Panc1 (cell line): ENCODE measurements around the gene CARM1. TPM values are rescaled to one million over a fixed set of nuclear protein-coding genes. Genes with fewer than 3 reads are reported as not detected.

ENCODE experiments used
- ATAC-seq: fragments of 200-7000 bp; cut with Tn5 transposase; 2 replicates; pipeline ENCODE4 v1.9.1; 2020; ENCODE audit warnings: mild to moderate bottlenecking, moderate library complexity
- BruUV-seq: library from RNA; stranded (reverse); fragments of 400-500 nt; replicated peaks from 2 replicates; lab custom pipeline; 2021; lab: Mats Ljungman, UMichigan
- CTCF ChIA-PET: fragments of 300-600 bp; sonication (Branson Sonifier 250); formaldehyde crosslinking; loops from one replicate; lab custom pipeline; 2022; ENCODE audit warnings: antibody characterized with exemption; lab: Charles Lee
- POLR2A ChIA-PET: fragments of 300-600 bp; sonication (Branson Sonifier 250); formaldehyde crosslinking; loops from one replicate; lab custom pipeline; 2022; ENCODE audit warnings: antibody characterized with exemption; lab: Charles Lee
- DNase-seq: peaks from one replicate; pipeline ENCODE4 v3.0.0-alpha.2; 2010; ENCODE audit warnings: low read depth, low spot score
- H3K27ac ChIP-seq: 2 replicates; pipeline ENCODE4 v1.5.1; 2011; ENCODE audit warnings: mild to moderate bottlenecking, low read length, inconsistent platforms
- H3K27me3 ChIP-seq: fragments of 200-500 bp; sonication (Bioruptor generic); 2 replicates; pipeline ENCODE4 v1.6.0; 2014; ENCODE audit warnings: low read length, inconsistent platforms; ENCODE audit not compliant: control insufficient read depth, insufficient read depth
- H3K36me3 ChIP-seq: fragments of 200-500 bp; sonication (Bioruptor generic); 2 replicates; pipeline ENCODE4 v1.5.1; 2014; ENCODE audit warnings: inconsistent platforms, mild to moderate bottlenecking, low read length, moderate library complexity; ENCODE audit not compliant: control insufficient read depth, insufficient read depth
- H3K4me1 ChIP-seq: 2 replicates; pipeline ENCODE4 v1.5.1; 2011; ENCODE audit warnings: inconsistent platforms, mild to moderate bottlenecking, low read length, moderate library complexity; ENCODE audit not compliant: control insufficient read depth, insufficient read depth
- H3K4me3 ChIP-seq, 2 experiments: 2 replicates each; pipeline ENCODE4 v1.5.1; 2011 to 2012; ENCODE audit warnings: low read depth in 2 of 2, low read length in 2 of 2, mild to moderate bottlenecking in 2 of 2, inconsistent platforms in 1 of 2, moderate library complexity in 1 of 2
- H3K9me3 ChIP-seq: fragments of 200-500 bp; sonication (Bioruptor generic); 2 replicates; pipeline ENCODE4 v1.5.1; 2014; ENCODE audit warnings: low read depth, mild to moderate bottlenecking, inconsistent platforms, low read length, moderate library complexity; ENCODE audit not compliant: control insufficient read depth, insufficient read depth
- CTCF ChIP-seq: fragments of 450-650 bp; IDR thresholded peaks from 2 replicates; pipeline ENCODE4 v1.5.1; 2017; ENCODE audit warnings: mild to moderate bottlenecking
- POLR2AphosphoS5 ChIP-seq: IDR thresholded peaks from 2 replicates; pipeline ENCODE4 v1.6.1; 2012; ENCODE audit warnings: mild to moderate bottlenecking, low read depth, low read length, moderate library complexity
- REST ChIP-seq, 2 experiments: IDR thresholded peaks; 2 replicates each; pipeline ENCODE4 v1.6.1; 2011 to 2012; ENCODE audit warnings: low read depth in 2 of 2, control low read depth in 1 of 2, low read length in 1 of 2, mild to moderate bottlenecking in 1 of 2, moderate library complexity in 1 of 2; ENCODE audit not compliant: insufficient read depth in 1 of 2
- SIN3A ChIP-seq: IDR thresholded peaks from 2 replicates; pipeline ENCODE4 v1.6.1; 2012; ENCODE audit warnings: low read depth, mild to moderate bottlenecking, low read length, moderate library complexity, borderline replicate concordance; ENCODE audit not compliant: insufficient read depth
- TCF7L2 ChIP-seq: IDR thresholded peaks from 2 replicates; pipeline ENCODE4 v1.6.1; 2011; ENCODE audit warnings: mild to moderate bottlenecking, low read depth, low read length, inconsistent platforms
- in situ Hi-C: cut with HindIII; loops from 2 replicates; pipeline ENCODE4 v1.10.0; 2016; ENCODE audit warnings: low sequenced_read_pairs, low pct_unique_long_range_greater_than_20kb
- intact Hi-C: fragments of 100-400 bp; cut with micrococcal nuclease; formaldehyde crosslinking; loops from one replicate; pipeline ENCODE4 v1.10.0; 2022; ENCODE audit not compliant: unreplicated experiment
- microRNA-seq: library from miRNA; unstranded; fragments of <30 nt; microRNA quantifications from one replicate; pipeline ENCODE4 v1.1.0, GENCODE V29; 2020; ENCODE audit not compliant: unreplicated experiment
- total RNA-seq: library from RNA; stranded (reverse); gene quantifications from one replicate; pipeline ENCODE4 v1.2.1, GENCODE V29; 2021; ENCODE audit not compliant: unreplicated experiment

Gene CARM1
- total RNA-seq, 1 experiment from 2014 or later = 44.9 TPM

GRCh38 chr19:10971107-10971726 lies 99.9 kb downstream of the CARM1 start:
- BruUV-seq = no TSS peak
- CTCF ChIA-PET = interaction anchor here (0.6 kb wide), 3 partner anchors 28 to 323 kb away, joined by 3 to 7 read pairs (median 5); no protein-coding TSS in a partner anchor
- intact Hi-C loops = no loop called here
- DNase-seq = no peak
- Histone ChIP-seq H3K4me3 (no peak overlapping the region), H3K9me3 (no peaks in the 10 kb centered on the region), H3K27me3 (no peaks in the 10 kb centered on the region), H3K4me1 (peaks cover 18% of the 10 kb centered on the region), H3K27ac (no peak overlapping the region), H3K36me3 (no peaks in the 10 kb centered on the region)
- TF ChIP-seq REST (IDR thresholded peaks at IDR 0.05; ENCODE audit: insufficient read depth in 1 of 2, low read depth in 2 of 2, low read length in 1 of 2) (no peak), TCF7L2 (no peak), POLR2AphosphoS5 (no peak), CTCF (no peak), SIN3A (no peak)
- no peak for ATAC-seq
- in situ Hi-C loops = no loop called here
- POLR2A ChIA-PET = interaction anchor here (0.6 kb wide), 1 partner anchor 83 kb away, joined by 3 read pairs; no protein-coding TSS in a partner anchor

Small RNA genes within 50 kb of the gene (microRNA-seq; reads per million reads assigned to microRNA genes)
- not detected for gene MIR6793

Other genes with a start within 250 kb of the CARM1 start
- gene SLC44A2, start 246.0 kb upstream of the CARM1 start, total RNA-seq = 31.5 TPM
- gene ILF3, start 217.2 kb upstream of the CARM1 start, total RNA-seq = 365 TPM
- 69.9 TPM for gene QTRT1, start 170.1 kb upstream of the CARM1 start, total RNA-seq
- gene DNM2, start 153.5 kb upstream of the CARM1 start, total RNA-seq = 125 TPM
- gene TMED1, start 35.3 kb upstream of the CARM1 start, total RNA-seq = 30.3 TPM
- not detected for gene C19orf38, start 23.1 kb upstream of the CARM1 start, total RNA-seq
- gene YIPF2, start 57.1 kb downstream of the CARM1 start, total RNA-seq = 29.0 TPM
- gene TIMM29, start 57.3 kb downstream of the CARM1 start, total RNA-seq = 16.5 TPM
- 36.2 TPM for gene SMARCA4, start 89.5 kb downstream of the CARM1 start, total RNA-seq
- 203 TPM for gene LDLR, start 217.9 kb downstream of the CARM1 start, total RNA-seq